ENCODE measurements around the gene L3MBTL2. TPM values are rescaled to one million over a fixed set of nuclear protein-coding genes. Genes with fewer than 3 reads are reported as not detected.

Gene L3MBTL2
- total RNA-seq, 4 donors from 2014 or later: 9.1 to 32.4 (median 14.5) TPM

DNA sequence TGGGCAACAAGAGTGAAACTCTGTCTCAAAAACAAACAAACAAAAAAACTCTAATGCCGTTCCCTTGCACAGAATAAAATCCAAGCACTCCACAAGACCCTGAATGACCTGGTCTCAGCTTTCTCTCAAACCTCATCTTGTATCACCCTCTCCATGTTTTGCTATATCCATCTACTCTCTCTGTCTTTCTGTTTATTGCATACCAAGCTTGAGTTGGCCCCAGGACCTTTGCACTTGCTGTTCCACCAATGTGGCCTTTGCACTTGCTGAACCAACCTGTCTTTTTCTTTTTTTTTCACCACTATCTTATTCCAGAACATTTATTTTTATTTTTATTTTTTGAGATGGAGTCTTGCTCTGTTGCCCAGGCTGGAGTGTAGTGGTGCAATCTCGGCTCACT lies 2.0 kb upstream of the L3MBTL2 start:
- TF ChIP-seq POLR2AphosphoS5 (IDR thresholded peaks at IDR 0.05): no peak
- TF ChIP-seq CTCF (IDR thresholded peaks at IDR 0.05): no peak
- TF ChIP-seq POLR2A (IDR thresholded peaks at IDR 0.05): no peak
- TF ChIP-seq EP300 (IDR thresholded peaks at IDR 0.05; ENCODE audit: low read depth): no peak
- in situ Hi-C loops (cut with MboI; ENCODE audit: low pct_ligation_motif_present in 1 of 4, low pct_unique_long_range_greater_than_20kb in 1 of 4, low sequenced_read_pairs in 3 of 4): no loop called here
- H3K36me3 ChIP-seq: no peaks in the 10 kb centered on the region
- 92% methylated on average over 2 of the region's 2 CpGs for WGBS, 2 donors (ENCODE audit: low coverage in 1 of 2)
- no peaks in the 10 kb centered on the region for H3K9me3 ChIP-seq
- no peak for DNase-seq
- no peak overlapping the region for H3K27ac ChIP-seq
- intact Hi-C loops (cut with DNase I; ENCODE audit: low total_unique reads): no loop called here
- H3K4me3 ChIP-seq: no peak overlapping the region
- no peaks in the 10 kb centered on the region for H3K27me3 ChIP-seq
- peaks cover 13 to 18% (median 16%) of the 10 kb centered on the region in 4 donors for H3K4me1 ChIP-seq

DNA sequence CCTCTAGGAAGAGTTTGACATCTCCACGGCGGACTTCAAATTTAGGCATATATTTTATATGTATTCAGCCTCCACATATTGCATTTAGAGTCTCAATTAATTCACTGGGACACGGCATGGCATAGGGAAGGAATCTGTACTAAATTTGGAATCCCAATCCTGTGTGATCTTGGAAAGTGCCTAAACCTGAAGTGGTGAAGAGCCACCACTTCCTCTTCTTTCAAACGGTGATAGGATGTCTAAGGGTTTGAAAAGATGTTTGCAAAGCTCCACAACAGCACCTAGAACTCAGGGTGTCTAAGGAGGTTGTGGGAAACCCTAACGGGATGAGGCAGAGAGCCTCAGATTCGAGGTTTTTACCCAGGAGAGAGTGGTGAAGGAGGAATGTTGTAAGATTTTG lies 1.0 kb upstream of the L3MBTL2 start:
- H3K4me3 ChIP-seq: no peak overlapping the region
- H3K27me3 ChIP-seq: no peaks in the 10 kb centered on the region
- H3K4me1 ChIP-seq: peaks cover 7 to 12% (median 9%) of the 10 kb centered on the region in 4 donors
- no peaks in the 10 kb centered on the region for H3K36me3 ChIP-seq
- no peaks in the 10 kb centered on the region for H3K9me3 ChIP-seq
- H3K27ac ChIP-seq: no peak overlapping the region
- intact Hi-C loops (cut with DNase I; ENCODE audit: low total_unique reads) (no loop called here), in situ Hi-C loops (cut with MboI; ENCODE audit: low pct_ligation_motif_present in 1 of 4, low pct_unique_long_range_greater_than_20kb in 1 of 4, low sequenced_read_pairs in 3 of 4) (no loop called here)
- no peak for DNase-seq
- 61 to 87% methylated on average over 5 to 6 of the region's 6 CpGs for WGBS, 2 donors (ENCODE audit: low coverage in 1 of 2)
- TF ChIP-seq POLR2AphosphoS5 (IDR thresholded peaks at IDR 0.05): no peak
- TF ChIP-seq POLR2A (IDR thresholded peaks at IDR 0.05): no peak
- TF ChIP-seq CTCF (IDR thresholded peaks at IDR 0.05): no peak
- no peak for TF ChIP-seq EP300 (IDR thresholded peaks at IDR 0.05; ENCODE audit: low read depth)

DNA sequence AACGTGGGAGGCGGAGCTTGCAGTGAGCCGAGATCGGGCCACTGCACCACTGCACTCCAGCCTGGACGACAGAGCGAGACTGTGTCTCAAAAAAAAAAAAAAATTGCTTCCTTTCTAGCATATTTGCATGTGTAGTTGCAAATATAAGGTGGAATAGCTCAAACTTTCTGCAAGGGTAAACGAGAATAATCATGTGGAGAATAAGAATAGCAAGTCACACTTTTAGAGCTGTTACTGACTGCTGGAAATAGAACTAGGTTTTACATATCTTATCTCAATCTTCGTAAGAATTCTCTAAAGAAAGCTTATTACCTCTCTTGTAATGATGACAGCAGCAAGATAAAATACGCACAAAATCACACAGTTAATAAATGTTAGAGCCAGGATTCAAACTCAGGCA lies 1.6 kb downstream of the L3MBTL2 start:
- peaks cover 0 to 10% (median 1%) of the 10 kb centered on the region in 4 donors for H3K36me3 ChIP-seq
- TF ChIP-seq EP300 (IDR thresholded peaks at IDR 0.05; ENCODE audit: low read depth) (no peak), CTCF (IDR thresholded peaks at IDR 0.05) (no peak), POLR2AphosphoS5 (IDR thresholded peaks at IDR 0.05) (no peak), POLR2A (IDR thresholded peaks at IDR 0.05) (no peak)
- peaks cover 7 to 12% (median 9%) of the 10 kb centered on the region in 4 donors for H3K4me1 ChIP-seq
- 85 to 92% methylated on average over 9 of the region's 9 CpGs for WGBS, 2 donors (ENCODE audit: low coverage in 1 of 2)
- no peak overlapping the region for H3K4me3 ChIP-seq
- no peak overlapping the region for H3K27ac ChIP-seq
- in situ Hi-C loops (cut with MboI; ENCODE audit: low pct_ligation_motif_present in 1 of 4, low pct_unique_long_range_greater_than_20kb in 1 of 4, low sequenced_read_pairs in 3 of 4): no loop called here
- H3K9me3 ChIP-seq: no peaks in the 10 kb centered on the region
- H3K27me3 ChIP-seq: no peaks in the 10 kb centered on the region
- DNase-seq: no peak
- intact Hi-C loops (cut with DNase I; ENCODE audit: low total_unique reads): no loop called here

GRCh38 chr22:41215409-41215808 lies 10.3 kb downstream of the L3MBTL2 start:
- intact Hi-C loops (cut with DNase I; ENCODE audit: low total_unique reads) (no loop called here), in situ Hi-C loops (cut with MboI; ENCODE audit: low pct_ligation_motif_present in 1 of 4, low pct_unique_long_range_greater_than_20kb in 1 of 4, low sequenced_read_pairs in 3 of 4) (no loop called here)
- H3K4me3 ChIP-seq: no peak overlapping the region
- 97 to 100% methylated on average over 1 to 10 of the region's 10 CpGs for WGBS, 2 donors (ENCODE audit: low coverage in 1 of 2)
- H3K36me3 ChIP-seq: peaks cover 0 to 14% (median 0%) of the 10 kb centered on the region in 4 donors
- TF ChIP-seq POLR2AphosphoS5 (IDR thresholded peaks at IDR 0.05) (no peak), EP300 (IDR thresholded peaks at IDR 0.05; ENCODE audit: low read depth) (no peak), POLR2A (IDR thresholded peaks at IDR 0.05) (no peak), CTCF (IDR thresholded peaks at IDR 0.05) (no peak)
- no peaks in the 10 kb centered on the region for H3K9me3 ChIP-seq
- no peaks in the 10 kb centered on the region for H3K27me3 ChIP-seq
- DNase-seq: no peak
- H3K27ac ChIP-seq: no peak overlapping the region
- peaks cover 0 to 26% (median 4%) of the 10 kb centered on the region in 4 donors for H3K4me1 ChIP-seq

Data from transverse colon (tissue), 4 donors.